Measurements from ENCODE around the gene WDR12. TPM values are rescaled to one million over a fixed set of nuclear protein-coding genes. Genes with fewer than 3 reads are reported as not detected.
A peak's percentile ranks its signal among the peaks of the same experiment; 100 is the strongest.
"Not testable (repeated sequence)": the region's sequence is repeated elsewhere in the genome, so short reads cannot be mapped to it uniquely, and the experiment has no call there.

WDR12 gene
- total RNA-seq: 10 to 100 TPM; 13.6 to 15.9 TPM

DNA sequence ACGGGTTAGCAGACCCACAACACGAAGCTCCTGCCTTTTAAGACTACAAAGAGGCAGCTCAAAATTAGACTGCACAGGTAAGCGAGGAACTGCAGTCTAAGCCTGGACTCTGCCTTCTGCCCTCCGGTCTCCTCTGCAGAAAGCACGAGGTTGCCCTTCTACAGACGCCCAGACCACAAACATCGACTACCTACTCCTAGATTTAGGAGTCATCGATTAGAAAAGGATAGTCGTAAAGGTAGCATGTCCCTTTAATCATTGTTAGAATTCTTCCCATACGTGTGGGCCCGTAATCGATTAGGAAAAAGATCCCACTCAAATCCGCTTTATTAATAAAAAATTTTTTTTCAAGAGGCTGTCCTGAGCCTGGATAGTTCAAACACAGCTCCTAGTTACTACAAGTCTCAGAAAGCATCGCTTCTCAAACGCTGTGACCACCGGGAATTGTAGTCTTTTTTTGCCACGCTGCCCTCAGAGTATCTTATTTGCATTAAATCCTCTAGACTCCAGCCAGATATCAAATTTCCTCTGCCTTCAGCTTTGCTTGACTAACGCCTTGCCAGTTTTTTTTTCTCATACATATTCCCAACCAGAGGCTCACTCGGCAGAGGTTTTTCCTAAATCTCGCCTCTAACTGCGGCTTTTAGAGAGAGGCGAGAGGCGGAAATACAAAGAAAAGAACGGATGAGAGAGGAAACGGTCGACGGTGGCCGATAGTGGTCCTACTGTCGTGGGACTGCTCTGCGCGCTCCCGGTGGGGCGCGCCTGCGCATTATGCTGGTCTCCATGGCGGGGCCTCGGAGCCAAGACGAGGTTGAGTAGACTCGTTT is at the start of gene WDR12, which contains the start of gene CARF:
TSS of gene WDR12 (minus strand) at position 162 of the 830 bp plus-strand sequence. CDS start 197 bp downstream, outside the sequence.
TSS of gene CARF (plus strand) at position 764 of the 830 bp plus-strand sequence. CDS start 29,628 bp downstream, outside the sequence.
- TF ChIP-seq, protein P1, sequence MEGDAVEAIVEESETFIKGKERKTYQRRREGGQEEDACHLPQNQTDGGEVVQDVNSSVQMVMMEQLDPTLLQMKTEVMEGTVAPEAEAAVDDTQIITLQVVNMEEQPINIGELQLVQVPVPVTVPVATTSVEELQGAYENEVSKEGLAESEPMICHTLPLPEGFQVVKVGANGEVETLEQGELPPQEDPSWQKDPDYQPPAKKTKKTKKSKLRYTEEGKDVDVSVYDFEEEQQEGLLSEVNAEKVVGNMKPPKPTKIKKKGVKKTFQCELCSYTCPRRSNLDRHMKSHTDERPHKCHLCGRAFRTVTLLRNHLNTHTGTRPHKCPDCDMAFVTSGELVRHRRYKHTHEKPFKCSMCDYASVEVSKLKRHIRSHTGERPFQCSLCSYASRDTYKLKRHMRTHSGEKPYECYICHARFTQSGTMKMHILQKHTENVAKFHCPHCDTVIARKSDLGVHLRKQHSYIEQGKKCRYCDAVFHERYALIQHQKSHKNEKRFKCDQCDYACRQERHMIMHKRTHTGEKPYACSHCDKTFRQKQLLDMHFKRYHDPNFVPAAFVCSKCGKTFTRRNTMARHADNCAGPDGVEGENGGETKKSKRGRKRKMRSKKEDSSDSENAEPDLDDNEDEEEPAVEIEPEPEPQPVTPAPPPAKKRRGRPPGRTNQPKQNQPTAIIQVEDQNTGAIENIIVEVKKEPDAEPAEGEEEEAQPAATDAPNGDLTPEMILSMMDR (IDR thresholded peaks at IDR 0.05): no peak
- Histone ChIP-seq H3K27me3 (no peaks in the 10 kb centered on the region), H3K4me1 (peaks cover 0 to 21% of the 10 kb centered on the region in 2 donors), H3K36me3 (no peaks in the 10 kb centered on the region), H3K4me3 (peak within 1 kb of the TSS; percentile 67 to 71), H3K9me3 (no peaks in the 10 kb centered on the region), H3K27ac (peak within 1 kb of the TSS; percentile 86 to 92)
- peak; percentile 91 for DNase-seq (ENCODE audit: low spot score)

DNA sequence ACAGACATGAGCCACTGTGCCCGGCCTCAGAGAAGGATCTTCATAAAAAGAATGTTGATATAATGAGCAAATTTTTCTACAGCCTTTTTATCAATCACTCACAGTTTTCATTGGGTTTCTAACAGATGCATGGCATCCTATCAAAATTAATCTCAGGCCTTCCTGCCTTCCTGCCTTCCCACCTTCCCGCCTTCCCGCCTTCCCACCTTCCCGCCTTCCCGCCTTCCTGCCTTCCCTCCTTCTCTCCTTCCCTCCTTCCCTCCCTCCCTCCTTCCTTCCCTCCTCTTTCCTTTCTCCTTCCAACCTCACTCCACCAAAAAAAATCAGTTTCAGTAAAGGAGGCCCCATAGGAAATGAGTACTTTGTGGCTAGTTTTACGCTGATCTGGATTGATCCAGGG is 49.1 kb upstream of the WDR12 start:
- H3K4me3 ChIP-seq: no peak overlapping the region
- H3K36me3 ChIP-seq: peaks cover 9% of the 10 kb centered on the region
- TF ChIP-seq, protein P1 (IDR thresholded peaks at IDR 0.05): no peak
- H3K4me1 ChIP-seq: no peaks in the 10 kb centered on the region
- no peaks in the 10 kb centered on the region for H3K27me3 ChIP-seq
- DNase-seq (ENCODE audit: low spot score): no peak
- H3K27ac ChIP-seq: no peak overlapping the region
- no peaks in the 10 kb centered on the region for H3K9me3 ChIP-seq

DNA sequence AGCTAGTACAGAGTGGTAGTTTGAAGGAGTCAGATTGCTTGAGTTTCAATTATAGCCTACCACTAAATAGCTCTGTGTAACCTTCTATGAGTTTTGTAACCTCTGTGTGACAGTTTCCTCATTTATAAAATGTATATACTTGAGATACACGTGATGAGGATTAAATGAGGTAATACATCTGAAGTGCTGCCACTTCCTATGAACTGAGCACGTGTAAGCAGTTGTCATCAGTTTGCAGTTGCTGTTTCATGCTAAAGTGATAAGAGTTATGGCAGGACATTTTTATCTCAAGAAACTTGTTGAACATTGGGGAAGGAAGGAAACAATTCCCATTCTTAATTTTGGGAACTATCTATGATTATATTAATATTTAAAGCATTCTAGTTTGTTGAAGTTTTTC is 39.1 kb upstream of the WDR12 start:
- no peak overlapping the region for H3K27ac ChIP-seq
- peaks cover 15% of the 10 kb centered on the region for H3K36me3 ChIP-seq
- no peaks in the 10 kb centered on the region for H3K27me3 ChIP-seq
- peaks cover 0 to 7% of the 10 kb centered on the region in 2 donors for H3K9me3 ChIP-seq
- TF ChIP-seq, protein P1 (IDR thresholded peaks at IDR 0.05): no peak
- H3K4me3 ChIP-seq: no peak overlapping the region
- H3K4me1 ChIP-seq: no peaks in the 10 kb centered on the region
- DNase-seq (ENCODE audit: low spot score): no peak

DNA sequence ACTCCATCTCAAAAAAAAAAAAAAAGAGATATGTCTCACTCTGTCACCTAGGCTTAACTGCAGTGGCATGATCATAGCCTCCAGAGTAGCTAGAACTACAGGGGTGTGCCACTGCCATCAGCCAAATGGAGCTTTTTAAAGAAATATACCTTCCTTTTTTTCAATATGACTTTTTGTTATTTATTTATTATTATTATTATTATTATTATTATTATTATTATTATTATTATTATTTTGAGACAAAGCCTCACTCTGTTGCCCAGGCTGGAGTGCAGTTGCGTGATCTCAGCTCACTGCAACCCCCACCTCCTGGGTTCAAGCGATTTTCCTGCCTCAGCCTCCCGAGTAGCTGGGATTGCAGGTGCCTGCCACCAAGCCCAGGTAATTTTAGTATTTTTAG is 37.9 kb upstream of the WDR12 start:
- H3K36me3 ChIP-seq; H3K27me3 ChIP-seq; DNase-seq (ENCODE audit: low spot score); H3K4me3 ChIP-seq; H3K27ac ChIP-seq; H3K9me3 ChIP-seq; H3K4me1 ChIP-seq: not testable (repeated sequence)

DNA sequence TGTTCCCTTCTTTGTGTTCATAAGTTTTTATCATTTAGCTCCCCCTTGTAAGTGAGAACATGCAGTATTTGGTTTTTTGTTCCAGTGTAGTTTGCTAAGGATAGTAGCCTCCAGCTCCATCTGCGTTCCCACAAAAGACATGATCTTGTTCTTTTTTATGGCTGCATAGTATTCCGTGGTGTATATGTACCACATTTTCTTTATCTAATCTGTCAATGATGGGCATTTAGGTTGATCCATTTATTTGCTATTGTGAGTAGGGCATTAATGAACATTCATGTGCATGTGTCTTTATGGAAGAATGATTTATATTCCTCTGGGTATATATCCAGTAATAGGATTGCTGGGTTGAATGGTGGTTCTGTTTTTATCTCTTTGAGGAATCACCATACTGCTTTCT is 34.0 kb upstream of the WDR12 start:
- TF ChIP-seq, protein P1 (IDR thresholded peaks at IDR 0.05): no peak
- H3K9me3 ChIP-seq: peaks cover 0 to 7% of the 10 kb centered on the region in 2 donors
- H3K27me3 ChIP-seq: no peaks in the 10 kb centered on the region
- DNase-seq (ENCODE audit: low spot score): no peak
- H3K36me3 ChIP-seq: no peaks in the 10 kb centered on the region
- H3K27ac ChIP-seq: no peak overlapping the region
- no peak overlapping the region for H3K4me3 ChIP-seq
- no peaks in the 10 kb centered on the region for H3K4me1 ChIP-seq

DNA sequence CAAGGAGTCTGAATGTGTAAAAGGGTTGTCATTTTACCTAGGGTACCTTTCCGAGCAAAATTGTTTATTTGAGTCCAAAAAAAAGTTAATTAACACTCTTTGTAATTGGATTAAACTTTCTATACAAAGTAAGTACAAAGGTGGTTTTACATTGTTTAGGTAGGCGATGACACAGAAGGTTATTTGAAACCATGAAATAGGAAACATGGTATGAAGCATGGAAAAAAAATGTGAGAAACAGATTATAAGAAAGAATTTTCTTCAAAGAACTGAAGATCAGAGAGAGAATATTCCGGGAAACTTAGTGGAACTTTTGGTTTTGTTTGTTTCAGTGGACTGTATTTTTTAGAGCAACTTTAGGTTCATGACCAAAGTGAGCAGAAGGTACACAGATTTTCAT is 33.3 kb upstream of the WDR12 start:
- H3K27ac ChIP-seq: no peak overlapping the region
- peaks cover 0 to 7% of the 10 kb centered on the region in 2 donors for H3K9me3 ChIP-seq
- no peaks in the 10 kb centered on the region for H3K4me1 ChIP-seq
- no peak for DNase-seq (ENCODE audit: low spot score)
- no peak overlapping the region for H3K4me3 ChIP-seq
- TF ChIP-seq, protein P1 (IDR thresholded peaks at IDR 0.05): no peak
- peaks cover under 1% of the 10 kb centered on the region for H3K36me3 ChIP-seq
- H3K27me3 ChIP-seq: no peaks in the 10 kb centered on the region

All from right atrium auricular region (tissue), 2 donors.